Measurements from ENCODE around the gene MAGI1.

DNA sequence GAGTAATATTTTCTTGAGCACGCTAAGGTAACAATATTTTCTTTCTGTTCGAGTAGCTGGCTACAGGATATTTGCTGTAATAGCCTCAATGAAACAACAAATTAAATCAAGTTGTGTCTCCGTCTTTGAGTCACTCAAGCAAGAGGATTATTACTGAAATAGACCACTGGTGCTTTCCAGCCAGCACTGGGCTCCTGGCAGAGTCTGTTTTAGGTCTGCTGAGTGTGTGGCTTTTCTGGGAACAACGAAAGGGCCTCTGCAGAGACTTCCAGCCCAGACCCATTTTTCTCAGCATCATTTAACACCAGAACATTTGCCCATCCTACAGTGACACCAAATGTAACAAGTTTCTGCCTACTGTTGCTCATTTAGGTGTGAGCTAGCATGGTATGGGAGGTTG, 652.9 kb downstream of the MAGI1 start:
- TF ChIP-seq, protein P1, sequence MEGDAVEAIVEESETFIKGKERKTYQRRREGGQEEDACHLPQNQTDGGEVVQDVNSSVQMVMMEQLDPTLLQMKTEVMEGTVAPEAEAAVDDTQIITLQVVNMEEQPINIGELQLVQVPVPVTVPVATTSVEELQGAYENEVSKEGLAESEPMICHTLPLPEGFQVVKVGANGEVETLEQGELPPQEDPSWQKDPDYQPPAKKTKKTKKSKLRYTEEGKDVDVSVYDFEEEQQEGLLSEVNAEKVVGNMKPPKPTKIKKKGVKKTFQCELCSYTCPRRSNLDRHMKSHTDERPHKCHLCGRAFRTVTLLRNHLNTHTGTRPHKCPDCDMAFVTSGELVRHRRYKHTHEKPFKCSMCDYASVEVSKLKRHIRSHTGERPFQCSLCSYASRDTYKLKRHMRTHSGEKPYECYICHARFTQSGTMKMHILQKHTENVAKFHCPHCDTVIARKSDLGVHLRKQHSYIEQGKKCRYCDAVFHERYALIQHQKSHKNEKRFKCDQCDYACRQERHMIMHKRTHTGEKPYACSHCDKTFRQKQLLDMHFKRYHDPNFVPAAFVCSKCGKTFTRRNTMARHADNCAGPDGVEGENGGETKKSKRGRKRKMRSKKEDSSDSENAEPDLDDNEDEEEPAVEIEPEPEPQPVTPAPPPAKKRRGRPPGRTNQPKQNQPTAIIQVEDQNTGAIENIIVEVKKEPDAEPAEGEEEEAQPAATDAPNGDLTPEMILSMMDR (IDR thresholded peaks at IDR 0.05), result no peak
- TF ChIP-seq POLR2AphosphoS5 (IDR thresholded peaks at IDR 0.05), result no peak
- no peak for TF ChIP-seq EP300 (IDR thresholded peaks at IDR 0.05)
